GM19468 (cell line): Measurements from ENCODE around the gene COL26A1.

Source experiments
- ATAC-seq: cut with Tn5 transposase; IDR thresholded peaks from one replicate; pipeline ENCODE4 v1.9.1; 2021; ENCODE audit warnings: mild to moderate bottlenecking, moderate library complexity, moderate number of reproducible peaks; ENCODE audit not compliant: unreplicated experiment; ENCODE audit errors: extremely low read depth

Gene COL26A1

GRCh38 chr7:101522021-101522420 lies 159.3 kb downstream of the COL26A1 start:
- no peak for ATAC-seq

GRCh38 chr7:101527844-101528667 lies 165.4 kb downstream of the COL26A1 start:
- ATAC-seq: no peak

- ATAC-seq: no peak
Observed at GRCh38 chr7:101529560-101529959, 166.9 kb downstream of the COL26A1 start.

DNA sequence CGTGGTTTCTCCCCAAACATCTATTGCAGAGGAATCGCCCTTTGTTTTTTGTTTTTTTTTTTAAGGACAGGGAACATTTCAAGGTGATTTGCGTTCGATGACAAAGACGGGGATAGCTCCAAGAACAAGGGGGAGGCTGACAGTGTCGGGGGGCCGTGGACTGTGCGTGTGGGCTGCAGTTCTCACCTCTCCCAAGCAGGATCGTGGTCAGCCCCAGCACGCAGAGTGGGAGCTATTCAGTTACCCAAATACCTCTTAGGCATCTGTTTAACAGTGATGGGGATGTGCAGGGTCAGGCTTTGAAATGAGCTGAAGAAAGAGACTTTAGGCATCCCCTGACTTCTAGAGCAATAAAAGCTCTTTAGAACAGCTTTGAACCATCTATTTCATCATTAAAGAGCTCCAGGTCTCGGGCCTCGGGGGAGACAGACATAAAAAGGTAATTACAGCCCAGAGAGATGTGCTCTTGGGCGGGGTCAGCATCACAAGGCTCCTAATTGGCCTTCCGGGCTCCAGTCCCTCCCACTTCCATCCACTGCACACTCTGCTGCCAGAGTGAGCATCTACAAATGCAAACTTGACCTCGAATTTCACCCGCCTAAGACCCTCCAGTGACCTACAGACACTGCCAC lies 169.2 kb downstream of the COL26A1 start:
- no peak for ATAC-seq

GRCh38 chr7:101532400-101533102 lies 169.9 kb downstream of the COL26A1 start:
- ATAC-seq: no peak

GRCh38 chr7:101533103-101533465 lies 170.4 kb downstream of the COL26A1 start:
- no peak for ATAC-seq

DNA sequence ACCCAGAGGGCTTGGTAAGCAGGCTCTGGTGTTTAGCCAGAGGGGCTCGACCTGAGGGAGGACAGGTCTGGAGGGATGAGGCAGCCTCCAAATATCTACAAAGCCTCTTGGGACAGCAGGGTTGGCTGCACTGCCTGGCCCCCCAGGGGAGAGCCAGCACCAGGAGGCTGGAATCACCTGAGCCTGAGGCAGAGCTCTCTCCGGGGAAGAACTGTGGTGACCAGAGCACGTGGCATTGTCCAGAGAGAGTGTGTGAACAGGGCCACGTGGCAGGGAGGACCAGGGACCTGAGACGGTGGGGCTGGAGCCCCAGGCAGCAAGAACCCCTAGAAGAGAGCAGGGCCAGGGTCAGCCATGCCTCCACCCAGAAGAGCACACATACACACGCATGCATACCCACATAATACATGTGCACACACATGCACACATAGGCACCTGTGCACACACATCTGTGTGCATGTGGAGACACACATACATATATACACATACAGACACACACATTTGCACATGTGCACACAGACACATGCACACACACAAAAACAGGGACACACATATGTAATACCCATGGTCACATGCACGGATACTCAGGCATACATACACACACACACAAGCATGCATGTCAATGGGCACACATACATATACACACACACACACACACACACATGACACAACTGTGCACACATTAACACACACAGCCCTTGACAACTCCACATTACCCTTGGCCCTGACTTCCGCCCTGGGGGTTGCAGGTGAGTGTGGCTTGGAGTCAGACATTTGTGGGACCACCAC lies 171.5 kb downstream of the COL26A1 start:
- no peak for ATAC-seq

GRCh38 chr7:101534873-101535272 lies 172.2 kb downstream of the COL26A1 start:
- ATAC-seq: no peak

DNA sequence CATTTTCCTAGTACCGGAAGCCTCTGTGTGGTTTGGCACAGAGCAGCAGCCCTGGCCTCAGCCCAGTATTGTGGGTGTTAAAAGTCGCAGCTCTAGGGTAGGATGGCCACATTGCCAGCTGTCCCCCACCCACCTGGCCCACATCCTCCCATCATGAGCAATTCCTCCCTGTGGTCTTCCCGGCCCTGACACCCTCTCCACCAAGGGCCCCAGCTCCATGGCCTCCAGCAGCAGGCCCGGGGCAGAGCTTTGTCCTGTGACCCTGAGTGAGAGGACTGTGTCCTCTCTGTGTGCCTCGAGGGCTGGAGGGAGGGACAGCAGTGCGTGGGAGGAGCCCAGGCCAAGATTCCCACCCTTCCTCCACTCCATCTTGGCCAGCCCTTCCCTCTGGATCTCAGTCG lies 172.7 kb downstream of the COL26A1 start:
- no peak for ATAC-seq

DNA sequence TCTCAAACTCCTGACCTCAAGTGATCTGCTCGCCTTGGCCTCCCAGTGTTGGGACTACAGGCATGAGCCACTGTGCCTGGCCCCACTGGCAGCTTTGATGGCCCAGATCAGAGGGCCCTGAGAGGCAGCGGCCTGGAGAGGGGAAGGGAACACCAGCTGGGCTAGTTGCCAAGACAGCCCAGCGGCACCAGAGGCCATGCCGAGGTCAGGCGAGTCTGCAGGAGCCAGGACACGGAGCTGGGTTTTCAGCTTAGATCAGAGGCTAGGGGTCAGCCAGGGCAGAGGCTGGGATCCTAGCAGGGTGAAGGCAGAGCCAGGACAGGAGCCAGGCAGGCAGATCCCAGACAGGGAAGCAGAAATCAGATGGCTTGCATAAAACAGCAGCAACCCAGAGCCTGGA lies 173.6 kb downstream of the COL26A1 start:
- ATAC-seq: no peak

DNA sequence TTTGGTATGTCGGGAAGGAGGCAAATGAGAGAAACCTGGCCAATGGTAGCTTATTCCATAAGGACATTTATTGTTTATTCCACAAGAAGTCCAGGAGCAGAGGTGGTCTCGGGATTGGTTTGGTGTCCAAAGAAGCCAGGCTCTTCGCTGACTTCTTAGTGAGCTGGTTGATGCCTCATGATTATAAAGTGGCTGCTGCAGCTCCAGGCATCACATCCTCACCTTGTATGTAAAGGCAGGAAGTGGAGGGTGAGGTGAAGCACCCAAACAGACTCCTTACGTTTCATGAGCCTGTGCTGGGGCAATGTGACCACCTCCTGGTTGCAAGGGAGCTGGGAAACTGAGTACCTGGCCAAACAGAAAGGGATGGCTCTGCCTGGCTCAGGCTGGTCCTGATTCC lies 174.0 kb downstream of the COL26A1 start:
- ATAC-seq: no peak

- ATAC-seq: no peak
Observed at GRCh38 chr7:101537205-101537604, 174.5 kb downstream of the COL26A1 start.

DNA sequence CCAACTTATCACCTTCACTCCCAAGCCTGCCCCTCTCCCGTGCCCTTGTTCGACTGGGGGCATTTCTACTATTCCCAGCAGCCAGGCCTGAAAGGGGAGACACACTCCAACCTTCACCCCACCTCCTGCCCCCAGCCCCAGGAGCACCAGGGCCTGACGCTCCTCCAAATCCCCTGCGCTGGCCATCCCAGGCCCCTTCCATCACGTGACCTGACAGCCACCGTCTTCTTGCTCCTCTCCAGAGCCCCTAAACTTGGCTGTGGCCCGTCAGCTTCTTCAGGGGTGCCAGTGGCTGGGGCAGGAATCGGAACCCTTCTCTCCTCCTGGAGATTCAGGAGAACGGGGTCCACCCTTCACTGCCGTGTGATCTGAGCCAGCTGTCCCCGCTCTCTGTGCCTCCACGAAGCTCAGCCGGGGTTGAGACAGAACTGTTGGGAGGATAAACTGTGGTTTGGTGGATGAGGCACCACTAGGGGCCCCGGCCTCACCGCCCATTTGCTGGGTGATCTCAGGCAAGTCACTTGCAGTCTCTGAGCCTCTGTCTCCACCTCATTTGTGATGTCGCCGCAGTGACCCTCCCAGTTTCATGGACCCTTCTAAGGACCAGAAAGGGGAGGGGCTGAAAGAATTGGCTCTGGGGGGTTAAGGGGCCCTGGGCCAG lies 175.4 kb downstream of the COL26A1 start:
- no peak for ATAC-seq

DNA sequence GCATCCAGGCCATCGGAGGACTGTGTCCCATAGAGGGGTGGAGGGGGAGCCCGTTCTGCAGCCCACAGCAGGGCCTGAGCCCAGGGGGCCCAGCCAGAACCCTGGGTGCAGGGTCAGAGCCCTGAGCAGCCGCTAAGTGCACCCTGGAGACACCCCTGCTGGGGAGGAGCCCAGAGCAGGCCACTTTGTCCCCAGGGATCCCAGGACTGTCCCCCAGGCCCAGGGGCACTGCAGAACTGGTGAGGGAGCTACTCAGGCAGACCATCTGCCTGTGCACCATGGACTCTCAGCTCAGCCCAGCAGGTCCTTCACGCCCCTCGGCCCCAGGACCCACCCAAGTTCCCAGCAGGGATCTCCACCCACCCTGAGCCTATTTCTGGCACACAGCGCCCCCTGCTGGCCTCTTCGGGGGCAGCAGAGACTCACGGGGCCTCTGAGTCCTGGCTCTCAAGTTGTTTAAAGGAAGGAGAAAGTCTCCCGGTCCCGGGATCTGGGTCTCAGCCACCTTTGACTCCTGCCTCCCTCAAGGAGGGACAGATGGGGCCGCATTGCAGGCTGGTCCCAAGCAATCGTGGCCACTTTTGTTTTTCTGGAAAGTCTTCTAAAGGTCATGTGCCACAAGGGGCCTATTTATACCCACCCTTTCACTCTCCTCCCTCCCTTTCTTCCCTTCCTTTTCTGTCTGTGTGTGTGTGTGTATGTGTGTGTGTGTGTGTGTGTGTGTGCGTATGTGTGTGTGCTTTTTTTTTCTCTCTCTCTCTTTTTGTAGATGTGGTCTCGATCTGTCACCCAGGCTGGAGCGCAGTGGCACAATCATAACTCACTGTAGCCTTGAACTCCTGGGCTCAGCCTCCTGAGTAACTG lies 176.2 kb downstream of the COL26A1 start:
- ATAC-seq: no peak

DNA sequence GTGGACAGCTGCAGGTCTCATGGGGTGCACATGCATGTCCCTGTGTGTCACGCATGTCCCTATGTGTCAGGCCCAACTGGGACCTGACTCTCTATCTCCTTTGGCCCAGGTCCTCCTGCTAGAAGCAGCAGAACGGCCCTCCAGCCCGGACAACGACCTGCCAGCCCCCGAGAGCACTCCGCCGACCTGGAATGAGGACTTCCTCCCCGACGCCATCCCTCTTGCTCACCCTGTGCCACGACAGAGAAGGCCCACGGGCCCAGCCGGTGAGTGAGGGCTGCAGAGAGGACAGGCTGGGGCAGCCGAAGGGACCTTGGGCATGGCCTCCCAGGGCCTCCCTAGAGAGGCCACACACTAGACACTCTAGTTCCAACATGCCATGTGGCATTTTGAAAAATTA lies 177.1 kb downstream of the COL26A1 start:
- ATAC-seq: no peak

- ATAC-seq: no peak
Observed at GRCh38 chr7:101542527-101543241, 180.0 kb downstream of the COL26A1 start.

DNA sequence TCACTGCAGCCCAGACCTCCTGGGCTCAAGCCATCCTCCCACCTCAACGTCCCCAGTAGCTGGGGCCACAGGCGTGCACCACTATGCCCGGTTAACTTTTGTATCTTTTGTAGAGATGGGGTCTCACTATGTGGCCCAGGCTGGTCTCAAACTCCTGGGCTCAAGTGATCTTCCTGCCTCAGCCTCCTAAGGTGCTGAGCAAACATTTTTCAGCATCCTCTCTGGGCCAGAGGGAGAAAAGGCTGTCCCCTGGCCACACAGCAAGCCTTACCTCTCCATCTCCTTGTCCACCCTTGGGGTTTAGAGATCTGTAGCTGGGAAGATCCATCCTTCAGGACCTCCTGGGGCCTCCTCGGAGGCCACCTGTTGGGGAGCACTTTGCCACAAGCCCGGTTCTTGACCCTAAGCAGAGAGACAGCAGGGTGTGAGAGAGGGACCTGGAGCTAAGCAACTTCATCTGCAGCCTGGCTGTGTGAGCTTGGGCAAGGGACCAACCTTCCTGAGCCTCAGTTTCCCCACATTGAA lies 180.6 kb downstream of the COL26A1 start:
- no peak for ATAC-seq

GRCh38 chr7:101543846-101544245 lies 181.2 kb downstream of the COL26A1 start:
- ATAC-seq: no peak
